Body of pancreas (tissue), 4 donors: ENCODE results near the gene IL3.

ENCODE experiments used
- CTCF ChIP-seq, 7 experiments: fragments of 450-650 bp in 4 of 7; fragments of 200-600 bp in 3 of 7; sonication (generic) in 3 of 7; IDR thresholded peaks; one replicate each; pipeline ENCODE4 v1.5.1; 2016 to 2019; ENCODE audit warnings: antibody characterized with exemption in 7 of 7
- POLR2A ChIP-seq, 3 donors: fragments of 450-650 bp; IDR thresholded peaks; one replicate each; pipeline ENCODE4 v1.6.1; 2016; ENCODE audit warnings: antibody characterized with exemption in 3 of 3, mild to moderate bottlenecking in 2 of 3

GRCh38 chr5:132050136-132050535, 10.3 kb upstream of the IL3 start:
- TF ChIP-seq CTCF (IDR thresholded peaks at IDR 0.05): no peak
- no peak for TF ChIP-seq POLR2A (IDR thresholded peaks at IDR 0.05)
